Transverse colon (tissue), 4 donors: Measurements from ENCODE around the gene WWP2. TPM values are rescaled to one million over a fixed set of nuclear protein-coding genes. Genes with fewer than 3 reads are reported as not detected.

Source experiments
- DNase-seq: peaks from one replicate; pipeline ENCODE4 v3.0.0-alpha.2; 2019
- H3K27ac ChIP-seq, 4 donors: fragments of 200-600 bp; sonication (generic); 2 replicates each; pipeline ENCODE4 v1.5.1; 2016 to 2018; ENCODE audit warnings: inconsistent platforms in 4 of 4
- H3K27me3 ChIP-seq: fragments of 200-600 bp; sonication (generic); 2 replicates; pipeline ENCODE4 v1.5.1; 2017; ENCODE audit warnings: inconsistent platforms
- H3K36me3 ChIP-seq, 4 donors: fragments of 200-600 bp; sonication (generic); 2 replicates each; pipeline ENCODE4 v1.5.1; 2017 to 2019; ENCODE audit warnings: inconsistent platforms in 4 of 4
- H3K4me1 ChIP-seq, 4 donors: fragments of 200-600 bp; sonication (generic); 2 replicates each; pipeline ENCODE4 v1.5.1; 2017 to 2020; ENCODE audit warnings: inconsistent platforms in 4 of 4
- H3K4me3 ChIP-seq, 4 donors: fragments of 200-600 bp; sonication (generic); 1 replicate in 1 of 4; 2 replicates in 3 of 4; pipeline versions ENCODE4 v1.5.1 to v1.6.1; 2017 to 2019; ENCODE audit warnings: inconsistent platforms in 4 of 4
- H3K9me3 ChIP-seq, 2 donors: fragments of 200-600 bp; sonication (generic); 2 replicates each; pipeline ENCODE4 v1.5.1; 2017 to 2019; ENCODE audit warnings: inconsistent platforms in 2 of 2
- CTCF ChIP-seq, 5 experiments: fragments of 200-600 bp in 3 of 5; fragments of 450-650 bp in 2 of 5; sonication (generic) in 3 of 5; IDR thresholded peaks; 1 replicate in 2 of 5; 2 replicates in 3 of 5; pipeline ENCODE4 v1.5.1; 2016 to 2017; ENCODE audit warnings: antibody characterized with exemption in 5 of 5, inconsistent platforms in 3 of 5, mild to moderate bottlenecking in 2 of 5, moderate library complexity in 1 of 5
- EP300 ChIP-seq: sonication (generic); formaldehyde crosslinking; IDR thresholded peaks from one replicate; pipeline ENCODE4 v1.6.1; 2017; ENCODE audit warnings: antibody characterized with exemption, low read depth
- POLR2A ChIP-seq: fragments of 450-650 bp; IDR thresholded peaks from one replicate; pipeline ENCODE4 v1.6.1; 2016; ENCODE audit warnings: antibody characterized with exemption, mild to moderate bottlenecking, moderate library complexity
- POLR2AphosphoS5 ChIP-seq, 3 donors: sonication (generic); formaldehyde crosslinking; IDR thresholded peaks; one replicate each; pipeline ENCODE4 v1.6.1; 2016; ENCODE audit warnings: antibody characterized with exemption in 3 of 3
- WGBS, 2 donors: methylation state at CpG; one replicate each; pipeline ENCODE4 v1.1.5; 2018; ENCODE audit warnings: low coverage in 1 of 2; 5-methylcytosine and 5-hydroxymethylcytosine counted together
- in situ Hi-C, 4 donors: fragments of 200-750 bp; cut with MboI; loops; one replicate each; pipeline versions ENCODE4 v1.15.0 to v1.15.1; 2017; ENCODE audit warnings: low sequenced_read_pairs in 3 of 4, low pct_ligation_motif_present in 1 of 4, low pct_unique_long_range_greater_than_20kb in 1 of 4
- intact Hi-C: fragments of 100-400 bp; cut with DNase I; formaldehyde crosslinking; loops from one replicate; pipeline ENCODE4 v1.15.1; 2023; ENCODE audit warnings: low total_unique reads
- total RNA-seq, 4 donors: library from RNA; depleted of rRNA; stranded (reverse); fragments of >200 nt; gene quantifications; one replicate each; pipeline ENCODE4 v1.1.0, GENCODE V29; 2016

WWP2 gene
- total RNA-seq, 4 donors from 2014 or later: 66.8 to 157 (median 73.7) TPM

GRCh38 chr16:69927056-69927757 is 165.1 kb downstream of the WWP2 start:
- no peaks in the 10 kb centered on the region for H3K27me3 ChIP-seq
- peaks cover 0 to 16% (median 4%) of the 10 kb centered on the region in 4 donors for H3K36me3 ChIP-seq
- H3K9me3 ChIP-seq: no peaks in the 10 kb centered on the region
- in situ Hi-C loops (loop anchor here in 3 of 4 donors (5.0 to 10.0 kb wide), 2 partner anchors 130 to 132 kb away; no protein-coding TSS in a partner anchor), intact Hi-C loops (no loop called here)
- no peak for DNase-seq
- 81 to 100% methylated on average over 1 to 17 of the region's 17 CpGs for WGBS, 2 donors
- H3K27ac ChIP-seq: peak overlapping the region in 3 of 4 donors; percentile 3 to 36 (median 24)
- TF ChIP-seq POLR2A (no peak), EP300 (no peak), POLR2AphosphoS5 (IDR thresholded peaks at IDR 0.05) (no peak), CTCF (IDR thresholded peaks at IDR 0.05) (no peak)
- H3K4me1 ChIP-seq: peaks cover 0 to 8% (median 0%) of the 10 kb centered on the region in 4 donors
- H3K4me3 ChIP-seq: no peak overlapping the region

GRCh38 chr16:69928856-69929400 is 166.8 kb downstream of the WWP2 start:
- no peak for DNase-seq
- Histone ChIP-seq H3K4me1 (peaks cover 0 to 8% (median 0%) of the 10 kb centered on the region in 4 donors), H3K9me3 (no peaks in the 10 kb centered on the region), H3K4me3 (no peak overlapping the region), H3K36me3 (peaks cover 0 to 19% (median 6%) of the 10 kb centered on the region in 4 donors), H3K27ac (no peak overlapping the region), H3K27me3 (no peaks in the 10 kb centered on the region)
- intact Hi-C loops: loop anchor here (2.0 kb wide), 1 partner anchor 132 kb away; no protein-coding TSS in a partner anchor
- TF ChIP-seq EP300 (no peak), POLR2AphosphoS5 (IDR thresholded peaks at IDR 0.05) (no peak), CTCF (IDR thresholded peaks at IDR 0.05) (no peak)
- in situ Hi-C loops: loop anchor here in 3 of 4 donors (5.0 to 10.0 kb wide), 2 partner anchors 132 to 134 kb away; no protein-coding TSS in a partner anchor
- WGBS, 2 donors: 88 to 92% methylated on average over 4 to 10 of the region's 10 CpGs

- 97 to 100% methylated on average over 2 to 9 of the region's 9 CpGs for WGBS, 2 donors
Measured at GRCh38 chr16:69929480-69929879, 167.3 kb downstream of the WWP2 start.

More at GRCh38 chr16:69929480-69929879, 167.3 kb downstream of the WWP2 start:
- Histone ChIP-seq H3K27ac (no peak overlapping the region), H3K27me3 (no peaks in the 10 kb centered on the region), H3K4me1 (peaks cover 0 to 8% (median 0%) of the 10 kb centered on the region in 4 donors), H3K4me3 (no peak overlapping the region), H3K36me3 (peaks cover 0 to 19% (median 7%) of the 10 kb centered on the region in 4 donors), H3K9me3 (no peaks in the 10 kb centered on the region)
- intact Hi-C loops (loop anchor here (2.0 kb wide), 1 partner anchor 133 kb away; no protein-coding TSS in a partner anchor), in situ Hi-C loops (loop anchor here in 3 of 4 donors (5.0 to 10.0 kb wide), 2 partner anchors 132 to 135 kb away; no protein-coding TSS in a partner anchor)
- TF ChIP-seq POLR2A (no peak), CTCF (IDR thresholded peaks at IDR 0.05) (no peak), EP300 (no peak), POLR2AphosphoS5 (IDR thresholded peaks at IDR 0.05) (no peak)
- no peak for DNase-seq
